ENCODE results near the gene FNDC3B. TPM values are rescaled to one million over a fixed set of nuclear protein-coding genes. Genes with fewer than 3 reads are reported as not detected.

FNDC3B gene
- total RNA-seq, 4 donors from 2014 or later = 131 to 179 (median 170) TPM

GRCh38 chr3:172378439-172378838 lies 339.1 kb downstream of the FNDC3B start:
- TF ChIP-seq CTCF (IDR thresholded peaks at IDR 0.05; ENCODE audit: low read depth) = no peak

- TF ChIP-seq CTCF (IDR thresholded peaks at IDR 0.05; ENCODE audit: low read depth) = no peak
Observed at GRCh38 chr3:172379372-172379771, 340.0 kb downstream of the FNDC3B start.

- no peak for TF ChIP-seq CTCF (IDR thresholded peaks at IDR 0.05; ENCODE audit: low read depth)
Observed at GRCh38 chr3:172380632-172381031, 341.3 kb downstream of the FNDC3B start.

- no peak for TF ChIP-seq CTCF (IDR thresholded peaks at IDR 0.05; ENCODE audit: low read depth)
Observed at GRCh38 chr3:172383306-172383796, 344.0 kb downstream of the FNDC3B start.

- no peak for TF ChIP-seq CTCF (IDR thresholded peaks at IDR 0.05; ENCODE audit: low read depth)
Observed at GRCh38 chr3:172384836-172385235, 345.5 kb downstream of the FNDC3B start.

- no peak for TF ChIP-seq CTCF (IDR thresholded peaks at IDR 0.05; ENCODE audit: low read depth)
Observed at GRCh38 chr3:172387728-172388127, 348.4 kb downstream of the FNDC3B start.

GRCh38 chr3:172388412-172389078 lies 349.2 kb downstream of the FNDC3B start:
- TF ChIP-seq CTCF (IDR thresholded peaks at IDR 0.05; ENCODE audit: low read depth) = no peak
